Transverse colon (tissue), 4 donors: ENCODE data around the gene BLVRA.

ENCODE experiments used
- EP300 ChIP-seq: sonication (generic); formaldehyde crosslinking; IDR thresholded peaks from one replicate; pipeline ENCODE4 v1.6.1; 2017; ENCODE audit warnings: antibody characterized with exemption, low read depth
- POLR2A ChIP-seq: fragments of 450-650 bp; IDR thresholded peaks from one replicate; pipeline ENCODE4 v1.6.1; 2016; ENCODE audit warnings: antibody characterized with exemption, mild to moderate bottlenecking, moderate library complexity
- POLR2AphosphoS5 ChIP-seq, 3 donors: sonication (generic); formaldehyde crosslinking; IDR thresholded peaks; one replicate each; pipeline ENCODE4 v1.6.1; 2016; ENCODE audit warnings: antibody characterized with exemption in 3 of 3
- TF ChIP-seq, protein P1 (sequence below), 5 experiments: fragments of 200-600 bp in 3 of 5; fragments of 450-650 bp in 2 of 5; sonication (generic) in 3 of 5; IDR thresholded peaks; 1 replicate in 2 of 5; 2 replicates in 3 of 5; pipeline ENCODE4 v1.5.1; 2016 to 2017; ENCODE audit warnings: antibody characterized with exemption in 5 of 5, inconsistent platforms in 3 of 5, mild to moderate bottlenecking in 2 of 5, moderate library complexity in 1 of 5

DNA sequence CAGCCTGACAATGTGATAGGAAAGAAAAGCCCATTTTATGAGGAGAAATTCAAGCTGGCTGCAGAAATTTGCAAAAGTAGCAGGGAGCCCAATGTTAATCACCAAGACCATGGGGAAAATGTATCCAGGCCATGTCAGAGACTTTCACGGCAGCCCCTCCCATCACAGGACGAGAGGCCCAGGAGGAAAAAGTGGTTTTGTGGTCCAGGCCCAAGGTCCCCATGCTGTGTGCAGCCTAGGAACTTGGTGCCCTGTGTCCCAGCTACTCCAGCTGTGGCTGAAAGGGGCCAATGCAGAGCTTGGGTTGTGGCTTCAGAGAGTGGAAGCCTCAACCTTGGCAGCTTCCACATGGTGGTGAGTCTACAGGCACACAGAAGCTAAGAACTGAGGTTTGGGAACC lies 41.9 kb upstream of the BLVRA start:
- TF ChIP-seq, protein P1, sequence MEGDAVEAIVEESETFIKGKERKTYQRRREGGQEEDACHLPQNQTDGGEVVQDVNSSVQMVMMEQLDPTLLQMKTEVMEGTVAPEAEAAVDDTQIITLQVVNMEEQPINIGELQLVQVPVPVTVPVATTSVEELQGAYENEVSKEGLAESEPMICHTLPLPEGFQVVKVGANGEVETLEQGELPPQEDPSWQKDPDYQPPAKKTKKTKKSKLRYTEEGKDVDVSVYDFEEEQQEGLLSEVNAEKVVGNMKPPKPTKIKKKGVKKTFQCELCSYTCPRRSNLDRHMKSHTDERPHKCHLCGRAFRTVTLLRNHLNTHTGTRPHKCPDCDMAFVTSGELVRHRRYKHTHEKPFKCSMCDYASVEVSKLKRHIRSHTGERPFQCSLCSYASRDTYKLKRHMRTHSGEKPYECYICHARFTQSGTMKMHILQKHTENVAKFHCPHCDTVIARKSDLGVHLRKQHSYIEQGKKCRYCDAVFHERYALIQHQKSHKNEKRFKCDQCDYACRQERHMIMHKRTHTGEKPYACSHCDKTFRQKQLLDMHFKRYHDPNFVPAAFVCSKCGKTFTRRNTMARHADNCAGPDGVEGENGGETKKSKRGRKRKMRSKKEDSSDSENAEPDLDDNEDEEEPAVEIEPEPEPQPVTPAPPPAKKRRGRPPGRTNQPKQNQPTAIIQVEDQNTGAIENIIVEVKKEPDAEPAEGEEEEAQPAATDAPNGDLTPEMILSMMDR (IDR thresholded peaks at IDR 0.05), result no peak
- TF ChIP-seq EP300 (no peak), POLR2A (no peak), POLR2AphosphoS5 (IDR thresholded peaks at IDR 0.05) (no peak)
